Stimulated activated CD4-positive, alpha-beta T cell treated with anti-CD3 and anti-CD28 coated beads, Interleukin-1b, Interleukin-23, amount 100 ng/mL, for 48 hours (primary cell): Measurements from ENCODE around the gene FAM219A.

Experiments
- DNase-seq: peaks from one replicate; pipeline ENCODE4 v3.0.0-alpha.2; 2020

The FAM219A gene, protein sequence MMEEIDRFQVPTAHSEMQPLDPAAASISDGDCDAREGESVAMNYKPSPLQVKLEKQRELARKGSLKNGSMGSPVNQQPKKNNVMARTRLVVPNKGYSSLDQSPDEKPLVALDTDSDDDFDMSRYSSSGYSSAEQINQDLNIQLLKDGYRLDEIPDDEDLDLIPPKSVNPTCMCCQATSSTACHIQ

DNA sequence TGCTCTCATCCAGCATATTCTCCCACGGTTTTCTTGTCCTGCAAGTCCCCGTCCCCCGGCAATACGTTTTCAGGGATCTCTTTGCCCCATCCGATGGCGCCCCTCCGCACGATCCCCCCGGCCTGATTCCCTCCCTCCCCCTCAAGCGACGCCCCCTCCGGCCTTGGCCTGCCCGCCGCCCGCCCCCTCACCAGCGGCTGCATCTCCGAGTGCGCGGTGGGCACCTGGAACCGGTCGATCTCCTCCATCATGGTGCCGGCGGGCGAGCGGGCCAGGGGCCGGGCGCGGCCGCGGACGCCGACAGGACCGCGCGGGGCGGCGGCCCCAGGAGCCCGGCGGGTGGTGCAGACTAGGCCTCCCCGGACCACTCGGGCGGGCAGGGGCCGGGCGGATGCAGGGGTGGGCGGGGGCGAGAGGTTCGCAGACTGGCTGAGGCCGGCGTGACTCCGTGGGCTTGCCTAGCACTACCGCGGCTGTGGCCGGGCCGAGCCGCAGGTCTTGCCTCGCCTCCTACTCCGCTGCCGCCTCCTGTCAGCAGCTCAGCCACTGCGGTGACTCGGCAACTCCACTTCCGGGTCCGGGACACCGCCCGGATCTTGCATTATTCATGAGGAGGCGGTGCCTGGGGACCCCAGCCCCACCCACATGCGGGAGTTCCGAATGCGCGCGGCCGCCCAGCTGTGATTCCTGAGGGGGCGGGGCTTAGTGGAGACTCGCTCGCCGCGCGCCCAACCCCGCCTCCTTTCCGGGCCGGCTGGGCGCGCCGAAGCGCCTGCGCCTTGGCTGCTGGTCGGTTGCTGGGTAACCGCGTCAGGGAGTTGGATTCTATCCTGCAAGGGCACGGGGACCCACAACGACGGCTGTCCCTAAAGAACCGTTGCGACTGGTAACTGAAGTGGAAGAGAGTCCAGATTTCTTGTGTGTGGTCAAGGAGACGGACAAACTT is at the start of gene FAM219A, which contains the start of gene DNAI1:
TSS of gene FAM219A (minus strand) at position 558 of the 946 bp plus-strand sequence. CDS start at position 251, 307 bp downstream.
TSS of gene DNAI1 (plus strand) at position 793 of the 946 bp plus-strand sequence. CDS start 201 bp downstream, outside the sequence.
- DNase-seq: peak; percentile 99

DNA sequence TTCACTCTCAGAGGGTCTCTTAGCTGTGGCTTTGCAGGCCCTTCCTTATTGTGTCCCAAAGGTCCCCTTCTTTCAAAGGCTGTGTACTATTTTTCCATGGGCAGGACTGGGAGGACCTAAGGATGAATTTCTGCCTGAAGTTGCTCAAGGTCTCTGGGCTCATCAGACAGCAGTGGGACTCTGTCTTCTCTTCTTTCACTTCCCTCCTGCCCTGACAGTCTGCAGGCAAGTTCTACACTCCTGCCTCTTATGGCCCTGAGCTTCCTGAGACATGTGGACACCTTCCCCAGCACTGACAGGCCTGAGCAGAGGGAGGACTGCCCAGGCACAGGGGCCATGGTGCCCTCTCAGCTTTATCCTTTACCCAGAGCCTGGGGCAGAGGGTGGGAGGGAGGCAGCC is 49.6 kb upstream of the FAM219A start:
- DNase-seq: no peak

DNA sequence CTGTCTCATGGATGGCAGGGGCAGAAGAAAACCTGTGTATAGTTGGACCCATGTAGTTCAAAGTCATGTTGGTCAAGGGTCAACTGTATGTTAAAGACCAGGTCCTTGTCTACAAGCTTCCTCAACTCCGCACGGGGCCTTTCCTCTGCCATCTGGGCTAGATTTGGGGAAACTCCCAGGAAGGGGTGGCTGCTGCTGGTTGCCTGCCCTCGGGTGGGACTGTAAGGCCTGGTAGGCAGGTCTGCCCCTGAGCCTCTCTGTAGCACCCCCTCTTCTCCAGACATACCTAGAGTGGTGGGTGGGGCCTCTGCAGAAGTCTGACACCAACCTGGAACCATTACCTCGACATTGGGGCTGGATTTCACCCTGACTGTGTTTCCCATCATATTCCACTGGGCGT is 49.2 kb upstream of the FAM219A start:
- no peak for DNase-seq

DNA sequence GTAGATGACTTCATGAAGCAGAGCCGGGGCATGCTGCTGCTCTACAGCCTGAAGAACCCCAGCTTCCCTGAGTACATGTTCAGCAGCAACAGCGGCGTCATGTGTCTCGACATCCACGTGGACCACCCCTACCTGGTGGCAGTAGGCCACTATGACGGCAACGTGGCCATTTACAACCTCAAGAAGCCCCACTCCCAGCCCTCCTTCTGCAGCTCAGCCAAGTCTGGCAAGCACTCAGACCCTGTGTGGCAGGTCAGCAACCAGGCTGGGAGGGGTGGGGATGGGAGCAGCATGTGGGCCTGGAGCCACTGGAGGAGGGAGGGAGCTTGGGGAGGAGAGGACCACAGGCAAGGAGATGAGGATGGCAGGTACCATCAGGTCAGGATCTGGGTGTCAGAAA is 48.3 kb upstream of the FAM219A start:
- no peak for DNase-seq

DNA sequence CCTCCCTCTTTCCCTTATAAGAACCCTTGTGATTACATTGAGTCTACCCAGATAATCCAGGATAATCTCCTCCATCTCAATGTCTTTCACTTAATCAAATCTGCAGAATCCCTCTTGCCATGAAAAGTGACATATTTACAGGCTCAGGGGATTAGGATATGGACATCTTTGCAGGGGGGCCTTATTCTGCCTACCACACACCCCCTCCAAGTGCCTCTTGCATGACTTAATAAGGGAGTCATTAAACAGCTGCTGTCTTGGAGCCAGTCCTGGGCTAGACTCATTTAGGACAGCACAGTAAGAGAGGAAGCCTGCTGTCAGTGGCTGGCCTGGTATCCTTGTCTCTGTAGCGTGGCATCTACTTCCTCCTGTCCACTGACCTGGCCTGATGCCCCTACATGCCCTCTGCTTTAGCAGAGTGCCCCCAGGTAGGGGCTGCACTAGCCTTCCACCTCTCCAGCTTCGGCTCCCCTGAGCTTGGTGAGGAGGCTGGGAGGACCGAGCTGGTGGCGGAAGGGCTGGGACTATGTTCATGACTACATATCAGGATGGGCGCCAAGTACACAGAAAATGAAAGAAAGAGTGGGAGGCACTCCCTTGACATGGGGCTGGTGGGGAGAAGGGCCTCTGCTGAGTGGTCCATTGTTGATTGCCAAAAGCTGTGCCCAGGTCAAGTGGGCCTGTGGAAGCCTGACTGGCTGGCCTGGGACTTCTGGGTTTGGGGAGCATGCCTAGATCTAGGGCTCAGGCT is 47.2 kb upstream of the FAM219A start:
- DNase-seq: no peak

DNA sequence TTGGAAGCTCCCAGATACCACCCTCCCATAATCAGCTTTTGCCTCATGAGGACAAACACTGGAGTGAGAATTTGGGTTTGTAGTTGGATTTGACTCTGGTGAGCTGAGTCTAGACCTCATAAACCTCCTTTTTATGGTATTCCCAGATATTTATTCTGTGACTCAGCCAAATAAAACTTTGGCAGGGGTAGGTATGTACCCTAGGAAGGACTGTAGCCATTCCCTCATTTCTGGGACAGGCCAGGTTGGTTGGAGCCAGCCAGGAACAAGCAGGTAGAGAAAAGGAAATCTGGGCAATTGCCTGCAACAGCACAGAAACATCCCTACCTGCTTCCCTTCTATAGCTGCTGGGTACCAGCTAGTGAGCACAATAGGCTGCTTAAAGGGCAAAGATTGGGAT is 45.0 kb upstream of the FAM219A start:
- no peak for DNase-seq

DNA sequence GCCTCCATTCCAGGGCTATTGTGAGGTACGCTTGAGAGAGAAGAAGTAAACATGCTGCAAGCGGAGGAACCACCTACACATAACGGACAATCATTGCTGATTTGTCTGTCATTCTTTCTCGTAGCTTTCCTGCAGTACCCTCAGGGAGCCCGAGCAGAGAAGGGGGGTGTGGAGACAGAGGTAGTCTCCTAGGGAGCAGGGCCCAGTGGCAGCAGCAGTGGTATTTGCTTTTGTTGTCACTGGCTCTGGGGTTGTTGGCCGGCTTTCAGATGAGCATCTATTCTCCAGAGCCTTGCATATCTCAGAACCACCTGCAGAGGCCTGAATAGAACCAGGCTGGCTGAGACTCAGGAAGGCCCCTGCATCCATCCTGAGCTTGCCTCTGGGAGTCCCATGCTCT is 44.5 kb upstream of the FAM219A start:
- no peak for DNase-seq

DNA sequence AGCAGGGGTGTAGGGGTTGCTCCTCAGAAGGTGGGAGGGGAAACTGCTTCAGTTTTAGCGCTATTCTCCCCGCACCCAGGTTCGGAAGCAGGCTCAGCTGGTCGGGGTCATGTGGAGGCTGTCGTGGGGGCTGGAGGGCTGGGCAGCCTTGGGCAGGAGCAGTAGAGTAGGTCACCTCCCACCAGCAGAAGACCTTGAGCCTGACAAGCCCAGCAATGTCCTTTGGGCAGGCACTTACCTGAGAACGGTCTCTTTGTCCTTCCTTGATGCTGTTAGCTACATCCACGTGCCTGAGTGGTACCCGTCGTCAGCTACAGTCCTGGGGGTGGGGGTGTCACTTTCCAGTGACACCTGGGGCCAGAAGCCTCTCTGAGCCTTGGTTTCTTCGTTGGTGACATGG is 44.1 kb upstream of the FAM219A start:
- DNase-seq: no peak

DNA sequence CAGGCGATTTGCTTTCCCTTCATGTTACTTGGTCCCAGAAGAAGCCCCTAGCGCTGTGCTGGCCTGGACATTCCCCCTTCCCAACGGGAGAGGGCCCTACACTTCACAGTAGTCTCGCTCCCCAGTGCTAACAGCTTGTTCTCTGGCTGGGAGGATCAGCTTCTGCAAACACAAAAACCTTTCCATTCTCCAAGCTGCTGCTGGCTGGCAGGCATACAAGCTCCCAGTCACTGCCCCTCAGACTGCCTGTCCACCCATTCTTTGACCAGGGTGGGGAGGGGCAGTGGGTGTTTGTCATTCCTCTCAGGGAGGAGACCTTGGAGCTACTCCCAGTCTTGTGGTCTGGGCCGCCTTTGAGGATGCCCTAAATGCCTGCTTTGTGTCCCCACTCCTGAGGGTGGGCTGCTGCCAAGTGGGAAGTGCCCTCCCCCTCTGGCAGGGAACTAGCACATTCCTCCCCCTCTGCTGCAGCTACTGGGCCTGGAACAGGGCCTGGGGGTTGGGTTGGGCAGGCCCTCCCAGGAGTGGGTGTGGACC is 43.6 kb upstream of the FAM219A start:
- DNase-seq: no peak

DNA sequence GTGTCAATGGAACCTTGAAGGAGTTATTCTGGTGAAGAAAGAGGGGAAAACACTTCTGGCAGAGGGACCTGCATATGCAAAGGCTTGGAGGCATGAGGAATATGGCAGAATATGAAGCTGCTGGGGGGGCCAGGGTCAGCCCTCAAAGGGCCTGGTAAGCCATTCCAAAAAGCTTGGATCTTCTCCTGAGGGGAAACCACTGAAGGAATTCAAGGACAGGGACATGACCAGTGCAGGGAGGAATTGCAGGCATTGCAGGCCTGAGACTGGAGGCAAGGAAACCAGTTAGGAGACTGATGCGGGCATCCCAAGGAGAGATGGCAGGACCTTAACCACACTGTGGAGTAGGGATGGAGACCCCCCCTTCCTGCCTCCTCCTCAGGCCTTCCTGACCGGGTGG is 43.0 kb upstream of the FAM219A start:
- DNase-seq: no peak

DNA sequence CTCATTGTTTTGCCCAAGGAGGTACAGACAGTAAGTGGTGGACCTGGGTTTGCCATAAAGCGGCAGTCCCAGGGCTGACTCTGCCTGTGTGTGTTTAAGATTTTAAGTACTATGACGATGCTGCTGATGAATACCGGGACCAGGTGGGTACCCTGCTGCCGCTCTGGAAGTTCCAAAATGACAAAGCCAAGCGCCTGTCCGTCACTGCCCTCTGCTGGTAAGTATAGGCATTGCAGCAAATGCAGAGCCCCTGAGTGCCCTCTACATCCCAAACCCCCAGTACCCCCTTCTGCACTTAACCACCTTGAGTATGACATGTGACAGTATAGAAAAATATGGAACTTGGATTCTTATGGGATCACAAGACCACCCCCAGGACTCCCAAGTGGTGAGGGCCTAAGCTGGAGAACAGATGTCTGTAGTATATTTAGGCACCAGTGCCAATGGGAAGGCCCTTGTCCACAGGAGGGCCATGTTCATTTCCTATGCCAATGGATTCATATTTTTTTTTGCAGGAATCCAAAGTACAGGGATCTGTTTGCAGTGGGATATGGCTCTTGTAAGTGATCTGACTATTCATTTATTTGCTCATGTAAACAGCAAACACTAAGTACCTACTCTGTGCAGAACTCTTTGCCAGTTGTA is 42.4 kb upstream of the FAM219A start:
- DNase-seq: peak; percentile 85

DNA sequence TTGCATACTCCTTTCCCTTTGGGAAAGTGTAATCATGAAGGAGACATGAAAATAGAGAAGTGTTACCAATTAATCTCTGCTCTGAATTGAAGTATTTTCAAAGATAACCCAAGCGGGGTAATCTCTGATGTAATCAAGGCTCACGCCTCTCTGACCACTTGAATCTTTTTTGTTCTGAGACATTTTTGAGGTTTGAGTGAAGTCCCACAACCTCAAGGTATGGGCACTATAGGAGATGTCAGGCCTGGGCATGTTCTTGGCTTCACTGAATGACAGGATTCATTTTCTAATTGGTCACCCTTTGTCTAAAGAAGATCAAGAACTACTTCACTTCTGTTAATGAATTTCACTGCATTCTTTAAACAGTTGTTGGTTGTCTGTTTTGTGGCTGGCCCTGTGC is 40.7 kb upstream of the FAM219A start:
- DNase-seq: no peak

DNA sequence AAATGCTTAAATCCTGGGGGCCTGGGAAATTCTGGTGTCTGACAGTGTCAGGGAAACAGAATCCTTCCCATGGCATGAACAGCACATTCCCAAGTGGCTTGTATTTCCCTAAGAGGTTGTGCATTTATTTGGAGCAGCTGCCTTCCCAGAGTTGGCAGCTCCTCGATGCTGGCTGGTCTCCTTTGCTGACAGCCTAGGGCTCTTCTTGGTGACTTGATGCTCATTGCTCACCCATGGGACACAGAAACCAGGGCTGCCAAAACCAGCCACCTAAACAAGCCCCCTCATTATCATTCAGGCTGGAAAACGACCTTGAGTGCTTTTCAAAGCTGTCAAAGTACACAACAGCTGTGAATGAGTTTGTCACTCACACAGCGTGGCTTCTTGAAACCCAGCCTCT is 40.2 kb upstream of the FAM219A start:
- no peak for DNase-seq

DNA sequence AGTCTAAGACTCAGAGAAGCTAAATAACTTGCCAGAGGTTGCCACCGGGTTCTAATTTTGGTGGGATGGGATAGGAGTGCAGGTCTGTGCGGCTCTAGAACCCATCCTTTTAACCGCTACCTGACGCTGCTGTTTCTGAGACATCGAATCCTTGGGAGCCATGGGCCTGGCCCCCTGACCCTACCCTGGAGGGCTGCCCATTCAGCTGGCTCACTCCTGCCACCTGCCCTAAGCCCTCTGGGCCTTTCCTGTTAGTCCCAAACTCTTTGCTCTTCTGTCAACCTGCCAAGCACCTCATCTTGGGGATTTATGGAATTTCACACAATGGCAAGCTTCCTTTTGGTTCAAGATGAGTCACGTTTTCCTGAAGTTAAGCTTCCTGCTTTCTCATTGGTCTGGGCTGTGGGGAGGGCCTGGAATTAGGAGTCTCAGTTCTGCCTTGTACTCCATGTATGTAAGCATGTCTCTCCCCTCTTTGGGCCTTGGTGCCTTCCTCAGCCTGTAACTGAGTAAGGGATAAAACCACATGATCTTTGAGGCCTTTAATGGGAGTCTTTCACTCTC is 37.9 kb upstream of the FAM219A start:
- no peak for DNase-seq

DNA sequence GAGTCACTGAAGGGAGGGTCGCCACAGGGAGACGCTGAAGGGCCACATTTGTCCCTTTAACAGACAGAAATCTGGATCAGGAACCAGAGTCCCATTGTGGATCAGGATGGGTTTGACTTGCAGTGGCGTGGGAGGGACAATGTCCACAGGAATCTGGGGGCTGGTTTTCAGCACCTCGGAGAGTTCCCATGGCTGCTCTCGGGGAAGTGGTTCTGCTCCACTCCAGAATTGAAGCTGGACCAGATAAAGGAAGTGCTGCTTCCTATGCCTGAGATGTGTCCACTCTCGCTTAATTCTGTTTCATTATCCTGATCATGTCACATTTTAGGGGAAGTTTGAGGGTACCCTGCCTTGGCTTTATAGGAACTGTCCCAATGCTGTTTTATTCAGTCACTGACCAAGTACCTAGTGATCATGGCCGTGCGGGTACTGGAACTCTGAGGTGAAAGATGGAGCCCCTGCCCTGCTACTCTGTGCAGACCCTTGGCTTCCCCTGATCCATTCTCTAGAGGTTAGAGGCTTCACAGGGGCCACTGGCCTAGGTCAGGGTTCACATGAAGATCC is 35.7 kb upstream of the FAM219A start:
- no peak for DNase-seq

DNA sequence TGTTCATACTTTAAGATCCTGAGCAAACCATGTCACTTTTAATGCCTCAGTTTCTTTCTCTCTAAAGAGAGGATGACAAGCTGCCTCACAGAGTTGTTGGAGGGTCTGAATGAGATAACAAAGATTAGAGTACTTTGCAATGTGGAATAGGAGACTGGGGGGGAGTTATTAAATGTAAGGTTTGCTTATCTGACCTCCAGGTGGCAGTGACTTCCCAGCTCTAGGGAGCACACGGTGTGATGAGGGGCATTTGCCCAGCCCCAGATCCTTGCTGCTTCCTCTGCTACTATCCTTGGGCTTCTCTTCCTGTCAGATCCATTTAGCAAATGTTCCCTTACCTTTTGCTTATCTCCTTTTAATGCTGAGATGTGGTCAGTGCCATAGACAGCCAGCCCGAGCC is 33.7 kb upstream of the FAM219A start:
- no peak for DNase-seq

DNA sequence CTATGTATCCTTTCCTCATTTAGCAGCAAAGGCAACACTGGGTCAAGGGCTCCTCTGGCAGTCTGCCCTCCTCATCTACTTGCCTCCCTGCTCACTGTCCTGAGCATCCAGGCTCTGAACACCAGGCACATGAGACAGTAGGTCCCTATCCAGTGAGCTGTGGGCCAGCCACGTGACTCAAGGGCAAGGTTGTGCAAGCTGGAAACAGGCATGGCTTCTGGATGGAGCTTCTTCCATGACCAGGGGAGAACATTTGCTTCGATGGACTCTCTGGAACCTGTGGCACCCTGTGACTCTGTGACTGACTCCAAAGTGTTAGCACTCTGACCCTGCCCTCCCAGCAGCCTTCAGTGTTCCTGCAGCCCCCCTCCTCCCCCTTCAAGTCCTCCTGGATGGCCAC is 33.2 kb upstream of the FAM219A start:
- DNase-seq: no peak

DNA sequence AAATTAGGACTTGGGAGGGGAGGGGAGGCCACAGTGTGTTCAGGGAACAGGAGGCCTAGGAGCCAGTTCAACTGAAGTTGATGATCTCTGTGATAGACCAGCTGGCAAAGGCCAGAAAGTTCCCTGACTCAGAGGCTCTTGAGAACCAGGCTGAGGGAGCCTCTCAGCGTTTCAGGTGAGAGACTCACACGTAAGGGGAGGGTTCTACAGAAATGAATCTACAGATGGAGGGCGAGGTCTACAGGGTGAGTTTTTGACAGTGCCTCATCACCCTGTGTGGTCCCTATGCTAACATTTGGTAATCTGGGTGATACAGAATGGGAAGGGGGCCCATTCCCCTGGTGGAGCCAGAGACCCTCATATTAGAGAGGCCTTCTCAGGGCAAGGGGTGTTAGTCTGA is 32.4 kb upstream of the FAM219A start:
- DNase-seq: peak; percentile 14

DNA sequence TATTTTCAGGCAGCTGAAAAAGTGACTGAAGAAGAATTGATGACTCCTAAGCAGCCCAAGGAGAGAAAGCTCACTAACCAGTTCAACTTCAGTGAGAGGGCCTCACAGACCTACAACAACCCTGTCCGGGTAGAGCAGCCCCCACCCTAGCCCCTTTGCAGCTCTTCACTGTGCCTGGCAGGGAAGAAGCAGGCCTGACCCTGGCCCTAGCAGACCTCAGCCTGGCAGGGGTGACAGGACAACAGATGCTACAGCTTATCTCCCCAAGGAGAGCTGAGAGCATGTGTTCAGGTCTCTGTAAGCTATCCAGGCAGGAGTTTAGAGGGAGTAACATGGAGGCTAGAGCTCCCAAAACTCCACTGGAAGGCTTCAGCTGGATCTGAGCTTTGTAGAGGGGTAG is 32.0 kb upstream of the FAM219A start:
- no peak for DNase-seq

DNA sequence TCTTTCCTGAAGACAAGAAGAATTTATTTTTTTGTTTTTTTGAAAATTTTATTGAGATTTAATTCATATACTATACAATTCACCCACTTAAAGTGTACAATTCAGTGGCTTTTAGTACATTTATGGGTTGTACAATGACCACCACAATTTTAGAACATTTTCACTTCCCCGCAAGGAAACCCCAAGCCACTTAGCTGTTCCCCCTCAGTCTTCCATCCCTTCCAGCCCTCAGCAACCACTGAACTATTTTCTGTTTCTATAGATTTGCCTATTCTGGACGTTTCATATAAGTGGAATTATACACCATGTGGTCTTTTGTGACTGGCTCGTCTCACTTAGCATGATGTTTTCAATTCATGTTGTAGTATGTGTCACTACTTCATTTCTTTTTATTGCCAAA is 28.2 kb upstream of the FAM219A start:
- DNase-seq: no peak

DNA sequence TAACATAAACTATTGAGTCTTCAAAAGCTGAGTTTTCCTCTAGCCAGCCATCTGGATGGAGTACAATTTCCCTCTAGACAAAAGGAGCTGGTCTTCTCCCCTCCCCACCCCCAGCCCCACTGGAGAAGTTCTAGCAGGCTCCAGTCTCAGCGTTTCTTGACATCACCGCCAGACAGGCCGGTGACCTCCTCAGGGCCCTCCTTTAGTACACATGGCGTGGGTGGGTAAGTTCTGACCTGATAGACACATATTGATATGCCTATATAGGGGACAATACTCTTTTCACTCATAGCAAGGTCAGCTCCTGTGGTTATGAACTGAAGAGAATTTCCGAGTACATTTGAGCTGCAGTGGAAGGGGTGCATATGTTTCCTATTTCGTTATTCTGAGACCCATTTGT is 27.5 kb upstream of the FAM219A start:
- DNase-seq: no peak

DNA sequence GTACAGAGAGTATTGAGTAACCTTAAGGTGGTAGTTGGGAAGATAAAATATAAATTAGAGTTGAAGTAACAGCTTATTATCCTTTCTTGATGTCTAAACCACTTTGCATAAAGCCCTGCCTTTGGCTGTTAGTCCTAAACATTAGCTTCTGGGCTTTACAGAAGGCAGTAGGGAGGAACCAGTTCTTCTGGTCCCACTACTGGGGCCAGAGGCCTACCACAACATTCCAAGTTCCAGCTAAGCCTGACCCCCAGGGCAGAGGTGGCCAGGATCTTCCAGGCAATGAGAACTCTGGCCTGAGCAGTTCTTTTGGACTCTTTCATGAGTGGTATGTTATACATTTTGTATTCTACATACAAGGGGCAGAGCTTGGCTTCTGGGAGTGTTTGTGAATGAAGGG is 26.3 kb upstream of the FAM219A start:
- no peak for DNase-seq
